GM12801 (cell line): ENCODE data around the gene UNC50.

Source experiments
- TF ChIP-seq, protein P1 (sequence below): IDR thresholded peaks from one replicate; pipeline ENCODE4 v1.5.1; 2011; ENCODE audit warnings: control low read depth; ENCODE audit not compliant: insufficient read length; ENCODE audit errors: extremely low read depth

The UNC50 gene

DNA sequence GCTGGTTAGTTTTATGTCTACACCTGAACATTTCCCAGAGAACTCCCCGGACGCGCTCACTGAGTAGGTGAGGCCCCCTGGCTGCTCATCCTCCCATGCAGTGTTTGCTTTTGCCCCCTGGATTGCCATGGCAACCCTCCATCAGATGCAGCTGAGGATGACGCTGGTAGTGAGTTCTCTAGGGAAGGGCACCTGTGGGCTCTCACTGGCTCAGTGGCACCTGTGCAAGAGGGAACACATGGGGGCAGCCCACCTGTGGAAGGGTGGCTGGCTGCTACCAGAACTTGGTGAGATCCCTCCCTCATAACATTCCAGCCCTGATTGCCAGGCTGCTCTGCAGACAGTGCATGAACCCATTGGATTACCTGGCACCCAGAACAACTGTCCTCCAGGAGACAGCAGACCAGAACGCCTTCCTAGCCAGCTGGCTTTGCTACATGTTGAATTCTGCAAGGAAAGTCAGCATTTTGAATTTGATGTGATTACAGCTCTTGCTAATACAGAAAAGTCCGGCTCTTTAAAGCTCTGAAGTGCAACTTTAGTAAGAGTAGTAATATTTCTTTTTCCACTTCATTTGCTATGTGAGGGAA lies 21.7 kb upstream of the UNC50 start:
- TF ChIP-seq, protein P1, sequence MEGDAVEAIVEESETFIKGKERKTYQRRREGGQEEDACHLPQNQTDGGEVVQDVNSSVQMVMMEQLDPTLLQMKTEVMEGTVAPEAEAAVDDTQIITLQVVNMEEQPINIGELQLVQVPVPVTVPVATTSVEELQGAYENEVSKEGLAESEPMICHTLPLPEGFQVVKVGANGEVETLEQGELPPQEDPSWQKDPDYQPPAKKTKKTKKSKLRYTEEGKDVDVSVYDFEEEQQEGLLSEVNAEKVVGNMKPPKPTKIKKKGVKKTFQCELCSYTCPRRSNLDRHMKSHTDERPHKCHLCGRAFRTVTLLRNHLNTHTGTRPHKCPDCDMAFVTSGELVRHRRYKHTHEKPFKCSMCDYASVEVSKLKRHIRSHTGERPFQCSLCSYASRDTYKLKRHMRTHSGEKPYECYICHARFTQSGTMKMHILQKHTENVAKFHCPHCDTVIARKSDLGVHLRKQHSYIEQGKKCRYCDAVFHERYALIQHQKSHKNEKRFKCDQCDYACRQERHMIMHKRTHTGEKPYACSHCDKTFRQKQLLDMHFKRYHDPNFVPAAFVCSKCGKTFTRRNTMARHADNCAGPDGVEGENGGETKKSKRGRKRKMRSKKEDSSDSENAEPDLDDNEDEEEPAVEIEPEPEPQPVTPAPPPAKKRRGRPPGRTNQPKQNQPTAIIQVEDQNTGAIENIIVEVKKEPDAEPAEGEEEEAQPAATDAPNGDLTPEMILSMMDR: no peak

DNA sequence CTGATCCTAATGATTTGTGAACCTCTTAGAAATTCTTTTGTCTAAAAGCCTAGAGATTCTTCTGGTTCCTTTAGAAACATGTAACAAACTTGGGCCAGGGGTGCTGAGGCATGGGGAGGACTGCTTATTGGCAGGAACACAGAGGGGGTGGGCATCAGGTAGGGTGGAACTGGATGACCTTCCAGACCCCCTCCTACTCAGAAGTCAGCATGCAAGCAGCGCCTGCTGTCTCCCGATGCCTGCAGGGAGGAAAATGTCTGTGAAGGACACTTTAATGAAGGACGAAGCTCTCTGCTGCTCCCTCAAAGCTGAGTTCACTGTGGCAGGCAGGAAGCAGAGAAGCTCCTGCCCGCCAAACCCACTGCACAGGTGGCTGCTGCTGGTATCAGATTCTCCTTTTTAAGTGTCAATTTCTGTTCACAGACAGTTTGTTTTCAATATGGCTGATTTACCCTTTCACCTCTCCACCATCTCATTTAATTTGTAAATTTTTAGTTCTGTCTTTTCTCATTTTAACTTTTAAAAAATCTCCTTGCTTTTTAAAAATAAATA lies 19.4 kb upstream of the UNC50 start:
- TF ChIP-seq, protein P1: no peak

DNA sequence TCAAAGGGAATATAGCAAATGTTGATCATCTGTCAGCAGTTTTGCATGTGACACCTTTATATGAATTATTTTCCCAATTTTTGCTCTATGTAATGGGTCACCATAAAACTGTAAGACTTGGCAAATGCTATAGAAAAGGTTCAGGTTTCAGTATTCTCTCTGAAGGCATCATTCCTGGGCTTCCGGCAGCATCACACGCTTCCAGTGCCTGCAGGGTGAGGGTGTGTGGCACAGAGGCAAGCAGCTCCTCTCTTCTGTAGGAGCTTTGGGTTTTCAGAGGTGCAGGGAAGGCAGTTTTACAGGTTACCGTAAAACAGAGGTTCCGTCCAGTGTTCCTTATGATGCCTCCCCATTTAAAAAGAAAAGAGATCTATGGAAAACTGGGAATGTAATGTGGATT lies 18.9 kb upstream of the UNC50 start:
- TF ChIP-seq, protein P1: no peak

DNA sequence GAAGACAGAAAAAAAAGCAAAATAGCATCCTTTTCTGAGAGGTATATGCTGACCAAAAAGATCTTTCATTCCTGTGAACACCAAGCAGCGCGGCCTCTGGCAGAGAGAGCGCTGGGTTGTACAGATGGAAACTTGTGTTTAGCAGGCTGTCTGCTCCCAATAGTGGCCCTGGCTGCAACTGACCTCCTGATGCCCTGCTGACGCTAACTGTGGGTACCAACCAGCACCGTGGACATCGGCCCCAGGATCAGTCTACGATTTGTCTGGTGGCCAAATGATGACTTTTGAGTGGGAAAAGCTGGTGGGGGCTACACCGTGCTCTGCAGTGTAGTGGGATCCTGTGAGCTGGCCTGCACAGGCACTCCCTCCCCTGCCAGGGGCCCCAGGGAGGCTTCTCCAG lies 15.8 kb upstream of the UNC50 start:
- TF ChIP-seq, protein P1: no peak

DNA sequence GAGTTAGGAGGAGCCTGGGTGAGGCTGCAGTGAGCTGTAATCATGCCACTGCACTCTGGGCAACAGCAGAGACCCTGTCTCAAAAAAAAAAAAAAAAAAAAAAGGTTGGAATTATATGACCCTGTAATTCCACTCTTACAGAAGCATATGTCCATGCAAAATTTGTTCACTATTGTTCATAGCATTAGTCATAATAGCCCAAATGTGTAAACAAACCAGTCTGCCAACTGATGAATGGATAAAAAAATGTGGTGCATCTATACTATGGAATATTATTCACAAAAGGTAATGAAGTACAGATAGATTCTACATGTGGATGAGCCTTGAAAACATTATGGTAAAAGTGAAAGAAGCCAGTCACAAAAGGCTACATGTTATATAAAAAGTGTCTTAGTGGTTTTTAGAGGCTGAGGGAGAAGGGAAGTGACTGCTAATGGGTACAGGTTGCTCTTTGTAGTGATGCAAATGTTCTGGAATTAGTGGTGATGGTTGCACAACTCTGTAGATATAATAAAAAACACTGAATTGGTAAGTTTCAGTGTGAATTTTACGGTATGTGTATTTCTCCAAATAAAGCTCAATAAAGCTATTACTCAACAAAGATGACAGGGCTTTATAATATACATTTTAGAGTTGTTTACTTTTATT lies 9.5 kb upstream of the UNC50 start:
- TF ChIP-seq, protein P1: no peak

DNA sequence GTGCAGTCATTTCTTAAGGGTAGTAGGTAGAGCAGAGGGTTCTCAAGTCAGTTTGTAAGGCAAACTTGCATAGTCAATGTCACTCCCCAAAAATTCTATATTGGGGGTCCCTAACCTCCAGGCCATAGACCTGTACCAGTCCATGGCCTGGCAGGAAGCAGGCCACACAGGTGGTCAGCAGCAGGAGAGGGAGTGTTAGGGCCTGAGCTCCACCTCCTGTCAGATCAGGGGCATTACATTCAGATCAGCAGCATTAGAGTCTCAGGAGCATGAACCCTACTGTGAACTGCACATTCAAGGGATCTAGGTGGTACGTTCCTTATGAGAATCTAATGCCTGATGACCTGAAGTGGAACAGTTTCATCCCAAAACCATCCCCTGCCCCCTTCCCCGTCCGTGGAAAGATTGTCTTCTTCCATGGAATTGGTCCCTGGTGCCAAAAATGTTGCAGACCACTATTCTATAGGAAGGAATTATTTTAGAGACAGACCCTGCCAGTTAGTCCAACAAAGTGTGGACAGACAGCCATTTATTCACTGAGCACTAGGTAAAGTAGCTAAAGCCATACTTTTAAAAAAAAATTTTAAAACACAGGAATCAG lies 6.8 kb upstream of the UNC50 start:
- TF ChIP-seq, protein P1: no peak

DNA sequence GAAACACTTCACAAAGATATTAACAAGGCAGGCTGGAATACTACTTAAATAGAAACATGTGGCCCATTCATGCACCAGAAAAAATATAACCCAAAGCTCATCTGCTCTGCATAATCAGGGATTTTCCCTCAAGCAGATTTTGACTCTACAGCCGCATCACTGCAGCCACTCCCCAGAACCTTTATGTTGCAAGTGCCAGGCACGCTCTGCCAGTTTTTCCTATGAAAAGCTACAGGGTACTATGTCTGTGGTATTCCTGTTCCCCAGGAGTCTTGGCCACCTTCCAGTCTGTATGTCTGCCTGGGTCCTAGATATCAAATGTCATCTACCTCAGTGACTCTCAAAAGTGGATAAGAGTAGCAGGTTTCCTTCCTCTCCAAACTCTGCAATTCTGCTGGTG lies 3.8 kb upstream of the UNC50 start:
- TF ChIP-seq, protein P1: no peak
